ENCODE data around the gene RMRP. TPM values are rescaled to one million over a fixed set of nuclear protein-coding genes. Genes with fewer than 3 reads are reported as not detected.

Gene RMRP
- total RNA-seq, 1 donor from 2014 or later: 6,301 TPM

DNA sequence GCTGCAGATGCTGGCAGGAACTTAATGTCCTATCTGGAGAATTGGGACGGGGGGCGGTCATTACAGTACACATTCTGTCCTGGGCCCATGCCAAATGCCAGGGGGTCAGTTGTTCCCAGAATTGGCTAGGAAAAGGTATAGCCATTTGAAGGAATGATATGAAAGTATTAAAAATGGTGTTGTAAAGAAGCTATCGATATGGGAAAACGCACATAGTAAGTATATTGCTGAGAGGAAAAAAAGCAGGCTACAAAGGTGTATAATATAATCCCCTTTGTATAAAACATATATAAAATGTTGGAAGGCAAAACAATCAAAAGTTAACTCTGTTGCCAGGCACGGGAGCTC lies 7.6 kb upstream of the RMRP start:
- Mint-ChIP-seq H3K4me1 (peaks cover 49% of the 10 kb centered on the region), H3K27me3 (peaks cover 1% of the 10 kb centered on the region), H3K4me3 (peak overlapping the region; percentile 94), H3K36me3 (ENCODE audit: low read depth) (peaks cover 18% of the 10 kb centered on the region), H3K27ac (peak overlapping the region; percentile 85), H3K9me3 (peaks cover 13% of the 10 kb centered on the region)
- DNase-seq: no peak
- intact Hi-C loops (cut with micrococcal nuclease): no loop called here

GRCh38 chr9:35664531-35665470 lies 7.0 kb upstream of the RMRP start, which contains the start of gene ARHGEF39:
TSS of gene ARHGEF39 (minus strand) at chr9:35665195. CDS start at chr9:35665169, 26 bp downstream.
- Mint-ChIP-seq H3K27me3 (no peaks in the 10 kb centered on the region), H3K4me3 (peak within 1 kb of the TSS; percentile 94), H3K27ac (peak within 1 kb of the TSS; percentile 85), H3K9me3 (peaks cover 13% of the 10 kb centered on the region), H3K4me1 (peaks cover 55% of the 10 kb centered on the region), H3K36me3 (ENCODE audit: low read depth) (peaks cover 24% of the 10 kb centered on the region)
- intact Hi-C loops (cut with micrococcal nuclease): no loop called here
- DNase-seq: peak; percentile 95

DNA sequence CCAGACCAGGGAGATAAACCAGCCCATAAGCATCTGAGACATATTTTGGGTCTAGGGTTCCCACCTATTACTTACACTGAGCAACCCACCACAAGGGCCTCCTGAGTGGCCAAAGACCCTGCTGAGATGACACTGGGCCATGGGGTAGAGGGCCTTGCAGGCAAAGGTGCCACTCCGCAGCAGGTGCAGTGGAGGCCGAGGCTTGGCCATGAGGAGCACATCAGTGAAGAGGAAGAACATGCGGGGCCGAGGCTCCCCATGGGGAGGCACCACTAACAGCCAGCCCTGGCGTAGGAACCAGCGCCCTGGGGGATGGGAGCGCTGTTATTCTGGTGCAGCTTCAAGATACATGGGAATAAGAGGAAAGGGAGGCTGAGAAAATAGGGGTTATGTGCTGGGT lies 4.6 kb upstream of the RMRP start:
- H3K4me3 Mint-ChIP-seq: peak overlapping the region; percentile 52
- H3K4me1 Mint-ChIP-seq: peaks cover 70% of the 10 kb centered on the region
- intact Hi-C loops (cut with micrococcal nuclease): no loop called here
- peaks cover 35% of the 10 kb centered on the region for H3K36me3 Mint-ChIP-seq (ENCODE audit: low read depth)
- peaks cover 5% of the 10 kb centered on the region for H3K9me3 Mint-ChIP-seq
- peaks cover 4% of the 10 kb centered on the region for H3K27me3 Mint-ChIP-seq
- peak overlapping the region; percentile 68 for H3K27ac Mint-ChIP-seq
- no peak for DNase-seq

GRCh38 chr9:35661756-35662350 lies 4.0 kb upstream of the RMRP start:
- Mint-ChIP-seq H3K27ac (peak overlapping the region; percentile 68), H3K4me1 (peaks cover 76% of the 10 kb centered on the region), H3K9me3 (peaks cover 4% of the 10 kb centered on the region), H3K36me3 (ENCODE audit: low read depth) (peaks cover 35% of the 10 kb centered on the region), H3K27me3 (peaks cover 7% of the 10 kb centered on the region), H3K4me3 (peak overlapping the region; percentile 52)
- peak; percentile 72 for DNase-seq
- intact Hi-C loops (cut with micrococcal nuclease): no loop called here

DNA sequence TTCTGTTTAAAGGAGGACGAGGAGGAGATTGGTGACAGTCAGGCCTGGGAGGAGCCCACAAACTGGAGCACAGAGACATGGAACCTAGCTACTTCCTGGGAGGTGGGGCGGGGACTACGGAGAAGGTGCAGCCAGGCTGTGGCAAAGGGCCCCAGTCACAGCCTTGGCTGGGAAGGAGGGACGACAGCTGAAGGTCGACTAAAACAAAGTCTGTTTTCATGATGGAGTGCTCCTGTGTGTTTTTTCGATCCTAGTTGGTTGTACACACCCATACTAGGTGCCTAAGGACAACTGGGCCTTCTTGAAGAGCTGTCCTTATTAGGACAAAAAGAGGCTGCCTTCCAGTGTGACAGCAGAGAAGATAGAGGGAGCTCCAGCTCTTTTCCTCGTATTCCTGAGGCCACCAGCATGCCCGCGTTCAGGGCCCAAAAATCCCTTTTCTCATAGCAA lies 3.2 kb upstream of the RMRP start:
- Mint-ChIP-seq H3K4me3 (peak overlapping the region; percentile 28), H3K4me1 (peaks cover 77% of the 10 kb centered on the region), H3K9me3 (peaks cover 4% of the 10 kb centered on the region), H3K36me3 (ENCODE audit: low read depth) (peaks cover 35% of the 10 kb centered on the region), H3K27me3 (peaks cover 7% of the 10 kb centered on the region), H3K27ac (no peak overlapping the region)
- no peak for DNase-seq
- intact Hi-C loops (cut with micrococcal nuclease): no loop called here

- DNase-seq: no peak
- H3K27ac Mint-ChIP-seq: peak overlapping the region; percentile 99
- peaks cover 35% of the 10 kb centered on the region for H3K36me3 Mint-ChIP-seq (ENCODE audit: low read depth)
- peak overlapping the region; percentile 92 for H3K4me3 Mint-ChIP-seq
- peaks cover 72% of the 10 kb centered on the region for H3K4me1 Mint-ChIP-seq
- peaks cover 7% of the 10 kb centered on the region for H3K27me3 Mint-ChIP-seq
- peaks cover 4% of the 10 kb centered on the region for H3K9me3 Mint-ChIP-seq
- intact Hi-C loops (cut with micrococcal nuclease): loop anchor here (2.0 to 5.0 kb wide), 2 partner anchors 31 to 153 kb away; partner anchors contain the start of gene SPAG8
Measured at GRCh38 chr9:35659340-35659739, 1.5 kb upstream of the RMRP start.

GRCh38 chr9:35658968-35659220 lies 1.1 kb upstream of the RMRP start:
- H3K4me1 Mint-ChIP-seq: peaks cover 68% of the 10 kb centered on the region

DNA sequence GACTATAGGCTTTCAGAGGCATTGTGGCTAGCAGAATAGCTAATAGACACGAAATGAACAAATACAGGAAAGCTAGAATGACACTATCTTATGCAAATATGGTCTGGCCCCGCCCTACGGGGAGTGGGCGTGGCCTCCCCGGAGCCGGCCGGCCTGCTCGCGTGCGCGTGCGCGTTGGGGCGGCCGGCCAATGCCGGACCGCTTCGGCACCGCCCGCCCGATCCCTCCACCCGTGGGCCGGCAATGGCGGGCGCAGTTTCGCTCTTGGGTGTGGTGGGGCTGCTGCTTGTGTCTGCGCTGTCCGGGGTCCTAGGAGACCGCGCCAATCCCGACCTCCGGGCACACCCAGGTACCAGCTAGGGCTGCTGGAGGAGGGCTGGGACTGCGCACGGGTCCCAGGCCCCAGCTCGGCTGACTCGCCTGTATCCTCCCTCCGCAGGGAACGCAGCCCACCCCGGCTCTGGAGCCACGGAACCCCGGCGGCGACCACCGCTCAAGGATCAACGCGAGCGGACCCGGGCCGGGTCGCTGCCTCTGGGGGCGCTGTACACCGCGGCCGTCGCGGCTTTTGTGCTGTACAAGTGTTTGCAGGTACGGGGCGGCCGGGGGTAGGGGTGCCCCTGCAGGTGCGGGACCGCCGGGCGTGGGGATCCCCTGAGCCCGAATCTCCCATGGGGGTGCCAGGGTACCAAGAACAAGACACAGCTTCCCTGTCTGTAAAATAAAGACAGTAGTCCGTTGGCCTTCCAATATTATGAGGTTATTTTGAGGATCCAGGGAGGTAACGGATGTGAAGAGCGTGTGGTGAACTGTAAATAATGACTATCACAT lies 533 bp upstream of the RMRP start, which contains the start of gene CCDC107:
Gene CCDC107 (plus strand): TSS at position 156 of the 831 bp plus-strand sequence. CDS start 88 bp downstream, at position 244.
- DNase-seq: peak; percentile 96

More at GRCh38 chr9:35658968-35659220, 1.1 kb upstream of the RMRP start:
- peaks cover 7% of the 10 kb centered on the region for H3K27me3 Mint-ChIP-seq
- peak overlapping the region; percentile 92 for H3K4me3 Mint-ChIP-seq
- peaks cover 35% of the 10 kb centered on the region for H3K36me3 Mint-ChIP-seq (ENCODE audit: low read depth)
- intact Hi-C loops (cut with micrococcal nuclease): loop anchor here (1.0 to 5.0 kb wide), 3 partner anchors 32 to 153 kb away; partner anchors contain the start of genes CREB3, SPAG8 and TLN1
- H3K27ac Mint-ChIP-seq: peak overlapping the region; percentile 99
- no peak for DNase-seq
- peaks cover 4% of the 10 kb centered on the region for H3K9me3 Mint-ChIP-seq

GRCh38 chr9:35656831-35657545 lies 831 bp downstream of the RMRP start:
- intact Hi-C loops (cut with micrococcal nuclease): loop anchor here (1.0 to 5.0 kb wide), 3 partner anchors 10 to 155 kb away; partner anchors contain the start of genes SPAG8 and TESK1
- H3K9me3 Mint-ChIP-seq: peaks cover 4% of the 10 kb centered on the region
- peaks cover 55% of the 10 kb centered on the region for H3K4me1 Mint-ChIP-seq
- H3K27me3 Mint-ChIP-seq: peaks cover 7% of the 10 kb centered on the region
- H3K4me3 Mint-ChIP-seq: peak overlapping the region; percentile 92
- H3K36me3 Mint-ChIP-seq (ENCODE audit: low read depth): peaks cover 30% of the 10 kb centered on the region
- H3K27ac Mint-ChIP-seq: peak overlapping the region; percentile 99
- DNase-seq: no peak

More for the DNA sequence above, 533 bp upstream of the RMRP start, which contains the start of gene CCDC107:
- Mint-ChIP-seq H3K27ac (peak within 1 kb of the TSS; percentile 99), H3K9me3 (peaks cover 4% of the 10 kb centered on the region), H3K4me1 (peaks cover 63% of the 10 kb centered on the region), H3K27me3 (peaks cover 7% of the 10 kb centered on the region), H3K4me3 (peak within 1 kb of the TSS; percentile 92), H3K36me3 (ENCODE audit: low read depth) (peaks cover 35% of the 10 kb centered on the region)
- intact Hi-C loops (cut with micrococcal nuclease): loop anchor here (1.0 to 5.0 kb wide), 3 partner anchors 32 to 154 kb away; partner anchors contain the start of genes CREB3, SPAG8 and TLN1

DNA sequence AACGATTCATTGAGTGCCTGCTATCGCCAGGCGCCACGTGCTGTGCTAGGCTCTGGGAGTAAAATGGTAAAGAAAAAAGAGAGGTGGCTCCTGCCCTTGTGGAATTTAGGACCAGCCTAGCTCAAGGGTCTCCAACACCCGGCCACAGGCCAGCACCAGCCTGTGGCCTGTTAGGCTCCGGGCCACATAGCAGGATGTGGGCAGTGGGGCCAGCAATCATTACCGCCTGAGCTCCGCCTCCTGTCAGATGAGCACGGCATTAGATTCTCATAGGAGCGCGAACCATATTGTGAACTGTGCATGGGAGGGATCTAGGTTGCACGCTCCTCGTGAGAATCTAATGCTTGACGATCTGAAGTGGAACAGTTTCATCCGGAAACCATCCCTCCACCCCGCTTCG lies 1.5 kb downstream of the RMRP start:
- Mint-ChIP-seq H3K27ac (peak overlapping the region; percentile 99), H3K27me3 (peaks cover 7% of the 10 kb centered on the region), H3K9me3 (peaks cover 4% of the 10 kb centered on the region), H3K36me3 (ENCODE audit: low read depth) (peaks cover 25% of the 10 kb centered on the region), H3K4me3 (peak overlapping the region; percentile 92), H3K4me1 (peaks cover 57% of the 10 kb centered on the region)
- intact Hi-C loops (cut with micrococcal nuclease): loop anchor here (2.0 to 5.0 kb wide), 2 partner anchors 52 to 156 kb away; partner anchors contain the start of genes SPAG8 and TESK1
- no peak for DNase-seq

GRCh38 chr9:35653611-35654010 lies 4.2 kb downstream of the RMRP start:
- no peak for DNase-seq
- peaks cover 10% of the 10 kb centered on the region for H3K36me3 Mint-ChIP-seq (ENCODE audit: low read depth)
- intact Hi-C loops (cut with micrococcal nuclease): no loop called here
- peaks cover 7% of the 10 kb centered on the region for H3K27me3 Mint-ChIP-seq
- H3K9me3 Mint-ChIP-seq: peaks cover 4% of the 10 kb centered on the region
- peaks cover 46% of the 10 kb centered on the region for H3K4me1 Mint-ChIP-seq
- no peak overlapping the region for H3K4me3 Mint-ChIP-seq
- H3K27ac Mint-ChIP-seq: no peak overlapping the region

DNA sequence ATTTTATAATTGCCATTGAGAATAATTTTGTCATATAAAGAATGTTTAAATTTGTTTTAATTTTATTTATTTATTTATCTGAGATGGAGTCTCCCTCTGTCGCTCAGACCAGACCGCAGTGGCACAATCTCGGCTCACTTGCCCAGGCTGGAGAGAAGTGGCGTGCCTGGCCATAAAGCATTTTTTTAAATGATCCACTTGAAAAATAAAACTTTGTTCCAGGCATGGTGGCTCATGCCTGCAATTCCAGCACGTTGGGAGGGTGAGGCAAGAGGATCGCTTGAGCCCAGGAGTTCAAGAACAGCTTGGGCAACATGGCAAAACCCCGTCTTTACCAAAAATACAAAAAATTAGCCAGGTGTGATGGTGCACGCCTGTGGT lies 5.0 kb downstream of the RMRP start:
- Mint-ChIP-seq H3K9me3 (peaks cover 2% of the 10 kb centered on the region), H3K36me3 (ENCODE audit: low read depth) (peaks cover 13% of the 10 kb centered on the region), H3K4me3 (no peak overlapping the region), H3K27me3 (peaks cover 5% of the 10 kb centered on the region), H3K4me1 (peaks cover 52% of the 10 kb centered on the region), H3K27ac (peak overlapping the region; percentile 45)
- intact Hi-C loops (cut with micrococcal nuclease): no loop called here
- DNase-seq: no peak
